ENCODE results near the gene GFI1.

GFI1 gene

GRCh38 chr1:92487078-92487605 is 417 bp upstream of the GFI1 start:
- DNase-seq = no peak

- peak; percentile 64 for DNase-seq
Measured at GRCh38 chr1:92485381-92486250, 1.1 kb downstream of the GFI1 start.

DNA sequence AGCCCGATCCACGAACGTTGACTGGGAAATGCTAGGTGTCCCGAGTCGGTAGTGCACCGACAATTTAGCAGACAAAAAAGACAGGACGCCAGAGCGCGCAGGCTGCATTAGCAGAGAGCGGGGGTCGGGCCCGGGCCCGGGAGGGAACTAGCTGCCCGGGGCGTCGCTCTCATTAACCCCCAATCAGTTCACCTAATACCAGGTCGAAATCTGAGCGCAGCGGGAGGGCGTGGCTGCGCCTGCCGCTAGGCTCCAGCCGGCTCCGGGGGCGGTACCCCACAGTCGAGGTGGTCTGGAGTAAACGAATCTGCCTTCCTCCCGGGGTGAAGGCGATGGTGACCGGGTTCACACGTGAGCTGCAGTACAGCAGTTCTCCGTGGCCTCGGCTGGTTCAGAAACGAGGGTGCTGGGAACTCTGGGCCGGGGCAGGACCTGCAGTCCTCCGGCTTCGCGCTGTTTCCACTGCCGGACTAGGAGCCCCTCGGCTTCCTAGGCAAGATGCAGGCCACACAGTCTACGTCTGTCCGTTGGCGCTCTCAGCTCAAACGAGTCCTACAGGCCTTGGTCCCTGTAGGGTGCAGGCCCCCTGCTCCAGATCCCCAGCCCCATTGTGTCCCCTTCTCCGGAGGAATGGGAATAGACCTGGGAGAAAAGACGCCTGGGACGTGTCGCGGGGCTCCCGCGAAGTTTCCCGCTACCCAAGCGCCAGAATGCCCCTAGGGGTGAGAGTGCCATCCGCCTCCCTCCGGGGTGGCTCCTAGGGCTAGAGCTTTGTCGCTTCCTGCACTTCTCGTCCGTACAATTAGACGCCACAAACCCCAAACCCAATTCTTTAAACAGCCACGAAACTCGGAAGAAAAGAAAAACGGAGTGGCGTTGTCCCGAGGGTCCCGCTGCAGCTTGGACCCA is 2.0 kb downstream of the GFI1 start:
- peak; percentile 41 for DNase-seq

GRCh38 chr1:92483610-92484471 is 2.9 kb downstream of the GFI1 start:
- DNase-seq = no peak

- no peak for DNase-seq
Measured at GRCh38 chr1:92482665-92483609, 3.8 kb downstream of the GFI1 start.

DNA sequence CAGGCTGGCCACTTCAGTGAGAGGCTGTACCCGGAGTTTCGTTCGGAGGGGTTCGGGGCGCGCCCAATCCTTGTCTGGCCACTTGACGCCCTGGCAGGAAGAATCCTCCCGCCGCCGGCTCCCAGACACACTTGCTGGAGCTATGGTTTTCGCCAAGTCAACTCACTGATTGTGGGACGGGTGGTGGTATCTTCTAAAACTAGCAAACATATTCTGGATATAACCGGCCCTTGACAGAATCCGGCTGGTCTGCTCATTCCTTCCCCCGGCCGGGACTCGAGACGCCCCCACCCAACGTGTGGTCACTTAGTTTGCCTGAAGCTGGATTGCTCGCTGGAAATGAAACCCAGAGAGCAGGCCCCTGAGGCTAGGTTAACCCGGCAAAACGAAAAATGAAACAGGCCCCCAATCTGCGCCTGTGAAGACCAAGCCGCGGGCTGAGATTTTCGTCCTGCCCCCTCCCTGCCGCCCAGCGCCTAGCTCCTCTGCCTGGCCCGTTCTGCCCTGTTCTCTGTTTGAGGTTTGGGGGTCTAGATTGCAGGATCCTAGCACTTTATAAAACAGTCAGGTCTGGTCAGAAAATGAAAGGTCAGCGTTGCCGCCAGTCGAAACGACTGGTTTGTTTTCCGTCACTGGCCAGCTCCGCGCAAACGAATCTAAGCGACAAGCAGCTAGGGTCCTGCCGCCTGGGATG is 4.6 kb downstream of the GFI1 start:
- no peak for DNase-seq

GRCh38 chr1:92481599-92481925 is 5.2 kb downstream of the GFI1 start:
- no peak for DNase-seq

- no peak for DNase-seq
Measured at GRCh38 chr1:92480813-92481598, 5.7 kb downstream of the GFI1 start.

DNA sequence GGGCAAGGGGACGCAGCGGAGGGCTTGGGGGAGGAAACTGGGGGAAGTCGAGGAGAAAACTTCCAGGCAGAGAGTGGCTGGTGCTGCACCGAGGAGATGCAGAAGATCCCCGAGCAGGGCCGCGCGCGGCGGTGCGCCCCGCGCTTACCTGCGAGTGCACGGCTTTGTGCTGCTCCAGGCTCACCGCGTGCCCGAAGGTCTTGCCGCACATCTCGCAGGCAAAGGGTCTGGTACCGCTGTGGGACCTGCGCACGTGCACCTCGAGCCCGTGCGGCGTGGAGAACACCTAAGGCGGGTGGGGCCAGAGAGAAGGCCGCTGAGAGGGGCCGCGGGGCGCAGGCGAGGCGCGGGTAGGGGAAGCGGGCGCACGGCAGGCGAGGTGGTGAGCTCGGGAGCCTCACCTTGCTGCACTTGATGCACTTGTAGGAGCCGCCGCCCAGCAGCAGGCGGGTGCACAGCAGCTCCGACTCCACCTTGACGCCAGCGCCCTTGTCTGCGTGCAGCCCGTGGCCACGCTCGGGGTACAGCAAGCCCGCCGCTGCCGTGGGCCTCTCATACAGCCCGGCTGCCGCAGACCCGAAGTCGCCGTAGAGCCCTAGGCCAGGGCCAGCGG is 6.4 kb downstream of the GFI1 start:
- DNase-seq = no peak

GRCh38 chr1:92479587-92479986 is 7.1 kb downstream of the GFI1 start:
- DNase-seq = no peak

- DNase-seq = no peak
Measured at GRCh38 chr1:92478393-92478792, 8.3 kb downstream of the GFI1 start.

DNA sequence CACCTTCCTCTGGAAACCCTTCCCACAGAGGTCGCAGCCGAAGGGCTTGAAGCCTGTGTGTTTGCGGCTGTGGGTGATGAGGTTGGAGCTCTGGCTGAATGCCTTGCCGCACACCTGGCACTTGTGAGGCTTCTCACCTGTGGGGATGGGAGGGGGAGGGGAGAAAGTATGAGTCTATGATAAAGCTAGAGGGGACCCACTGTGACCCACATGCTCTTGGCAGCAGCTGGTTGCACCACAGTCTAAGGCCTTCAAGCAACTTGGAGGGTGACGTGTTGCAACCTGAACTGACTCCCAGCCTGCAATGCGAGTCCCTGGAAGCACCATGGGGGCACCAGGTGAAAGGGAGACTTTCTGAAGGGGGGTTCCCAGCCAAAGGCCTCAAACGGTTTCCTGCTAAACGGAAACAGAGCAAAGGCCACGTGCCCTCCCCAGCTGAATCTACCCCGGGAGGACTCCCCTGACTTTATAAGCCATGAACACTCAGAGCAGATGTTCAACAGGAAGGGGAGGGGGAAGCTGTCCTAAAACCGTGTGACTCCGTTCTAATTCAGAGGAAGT is 10.6 kb downstream of the GFI1 start:
- DNase-seq = no peak

- DNase-seq = no peak
Measured at GRCh38 chr1:92475029-92475428, 11.7 kb downstream of the GFI1 start.

- no peak for DNase-seq
Measured at GRCh38 chr1:92473781-92474495, 12.8 kb downstream of the GFI1 start.

DNA sequence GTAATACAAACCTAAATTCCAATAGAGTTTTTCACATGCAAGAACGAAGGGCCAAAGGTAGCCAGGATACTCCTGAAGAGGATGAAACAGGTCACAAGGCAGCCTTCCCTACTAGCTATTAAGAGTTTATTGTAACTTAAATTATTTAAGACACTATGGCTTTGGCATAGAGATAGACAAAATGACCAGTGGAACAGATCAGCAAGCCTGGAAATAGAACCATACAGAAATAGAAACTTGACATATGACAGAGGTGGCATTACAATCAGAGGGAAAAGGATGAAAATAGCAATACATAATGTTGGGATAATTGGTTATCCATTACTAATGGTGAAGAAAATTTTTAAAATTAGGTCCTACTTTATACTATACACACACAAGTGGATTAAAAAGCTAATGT is 16.5 kb downstream of the GFI1 start:
- no peak for DNase-seq

DNA sequence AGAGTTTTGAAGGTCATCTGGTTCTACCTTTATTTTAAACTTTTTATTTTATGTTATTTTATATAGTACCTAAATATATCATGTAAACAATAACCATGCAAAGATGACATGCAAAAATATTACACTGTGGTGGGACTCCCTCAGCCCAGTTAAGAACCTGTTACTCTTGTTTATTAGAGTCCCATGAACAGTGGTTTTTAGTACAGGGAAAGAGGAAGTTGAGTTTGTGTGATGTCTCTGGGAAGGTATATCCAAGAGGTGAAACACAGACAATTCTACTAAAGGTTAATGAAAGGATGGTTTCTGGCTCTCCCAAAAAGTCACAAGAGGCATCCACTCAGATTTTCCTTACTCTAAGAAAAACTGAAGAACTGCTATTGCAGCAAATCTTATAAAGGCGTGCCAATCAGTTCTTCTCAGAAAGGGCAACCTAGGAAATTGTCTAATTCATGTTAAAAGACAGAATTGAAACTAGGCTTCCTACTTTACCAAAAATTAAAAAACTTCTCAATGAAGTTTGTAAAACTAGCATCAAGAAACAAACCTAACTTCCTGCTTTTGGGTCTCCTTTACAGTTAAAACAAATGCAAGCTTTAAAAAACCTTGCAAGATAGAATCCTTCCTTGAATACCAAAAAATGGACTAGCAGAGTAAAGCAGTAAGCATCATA is 19.9 kb downstream of the GFI1 start:
- DNase-seq = no peak

DNA sequence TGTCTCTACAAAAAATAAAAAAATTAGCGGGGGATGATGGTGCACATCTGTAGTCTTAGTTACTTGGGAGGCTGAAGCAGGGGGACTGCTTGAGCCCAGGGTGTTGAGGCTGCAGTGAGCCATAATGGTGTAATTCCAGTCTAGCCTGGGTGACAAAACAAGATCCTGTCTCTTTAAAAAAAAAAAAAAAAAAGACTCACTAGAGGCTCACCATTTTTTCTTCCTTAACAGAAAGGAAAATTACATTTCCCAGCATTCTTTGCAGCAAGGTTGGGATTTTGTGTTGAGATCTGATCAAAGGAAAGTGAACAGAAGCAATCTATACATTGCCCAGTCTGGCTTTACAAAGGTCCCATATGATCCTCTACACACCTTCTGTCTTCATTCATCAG is 21.5 kb downstream of the GFI1 start:
- no peak for DNase-seq

Data from activated gamma-delta T cell (primary cell).